Posterior vena cava (tissue), 2 donors: ENCODE data around the gene SLC13A5. TPM values are rescaled to one million over a fixed set of nuclear protein-coding genes. Genes with fewer than 3 reads are reported as not detected.
"Not testable (repeated sequence)": the region's sequence is repeated elsewhere in the genome, so short reads cannot be mapped to it uniquely, and the experiment has no call there.

Source experiments
- DNase-seq: peaks from one replicate; pipeline ENCODE4 v3.0.0-alpha.2; 2020; ENCODE audit warnings: low spot score
- intact Hi-C, 2 donors: fragments of 100-400 bp; cut with DNase I; formaldehyde crosslinking; loops; one replicate each; pipeline versions ENCODE4 v1.14.1 to v1.14.2; 2022 to 2023
- total RNA-seq, 2 donors: library from RNA; stranded (reverse); fragmentation: NEBNext Ultra II Directional; extraction: Animal tissue kit (Norgen Biotek cat#: 25700); gene quantifications; one replicate each; pipeline ENCODE4 v1.2.1, GENCODE V29; 2021
- donor health status: DM: yes; HTN: yes; CAD: no.
- donor health status: DM: yes; HTN: yes; CAD: no.

The SLC13A5 gene
- total RNA-seq, 2 donors from 2014 or later, result 0.10 TPM; not detected in 1

GRCh38 chr17:6712058-6712853, 913 bp downstream of the SLC13A5 start:
- no peak for DNase-seq
- intact Hi-C loops, result no loop called here

GRCh38 chr17:6711681-6712057, 1.5 kb downstream of the SLC13A5 start:
- no peak for DNase-seq
- intact Hi-C loops, result no loop called here

GRCh38 chr17:6711081-6711674, 2.0 kb downstream of the SLC13A5 start:
- no peak for DNase-seq
- intact Hi-C loops, result no loop called here

- intact Hi-C loops, result no loop called here
- DNase-seq, result no peak
Observed at GRCh38 chr17:6710317-6710716, 2.9 kb downstream of the SLC13A5 start.

- intact Hi-C loops, result loop anchor here in 1 of 2 donors (10.0 kb wide), 1 partner anchor 56 kb away; no protein-coding TSS in a partner anchor
- DNase-seq, result no peak
Observed at GRCh38 chr17:6708357-6708961, 4.7 kb downstream of the SLC13A5 start.

GRCh38 chr17:6706996-6707395, 6.2 kb downstream of the SLC13A5 start:
- intact Hi-C loops, result loop anchor here in 1 of 2 donors (10.0 kb wide), 1 partner anchor 58 kb away; no protein-coding TSS in a partner anchor
- peak; percentile 71 for DNase-seq

GRCh38 chr17:6706499-6706898, 6.7 kb downstream of the SLC13A5 start:
- no peak for DNase-seq
- intact Hi-C loops, result loop anchor here in 1 of 2 donors (10.0 kb wide), 1 partner anchor 58 kb away; no protein-coding TSS in a partner anchor

- no peak for DNase-seq
- intact Hi-C loops, result loop anchor here in 1 of 2 donors (10.0 kb wide), 1 partner anchor 60 kb away; no protein-coding TSS in a partner anchor
Observed at GRCh38 chr17:6704470-6705052, 8.6 kb downstream of the SLC13A5 start.

GRCh38 chr17:6703751-6704150, 9.4 kb downstream of the SLC13A5 start:
- intact Hi-C loops, result loop anchor here in 1 of 2 donors (10.0 kb wide), 1 partner anchor 61 kb away; no protein-coding TSS in a partner anchor
- DNase-seq, result no peak

- intact Hi-C loops, result loop anchor here in 1 of 2 donors (10.0 kb wide), 1 partner anchor 62 kb away; no protein-coding TSS in a partner anchor
- DNase-seq, result no peak
Observed at GRCh38 chr17:6702567-6703215, 10.5 kb downstream of the SLC13A5 start.

GRCh38 chr17:6701719-6702118, 11.4 kb downstream of the SLC13A5 start:
- intact Hi-C loops, result loop anchor here in 1 of 2 donors (10.0 kb wide), 1 partner anchor 63 kb away; no protein-coding TSS in a partner anchor
- DNase-seq, result no peak

GRCh38 chr17:6700948-6701307, 12.2 kb downstream of the SLC13A5 start:
- intact Hi-C loops, result loop anchor here in 1 of 2 donors (10.0 kb wide), 1 partner anchor 64 kb away; no protein-coding TSS in a partner anchor
- DNase-seq, result peak; percentile 32

- no peak for DNase-seq
- intact Hi-C loops, result loop anchor here in 1 of 2 donors (10.0 kb wide), 1 partner anchor 65 kb away; no protein-coding TSS in a partner anchor
Observed at GRCh38 chr17:6699997-6700947, 12.9 kb downstream of the SLC13A5 start.

- no peak for DNase-seq
- intact Hi-C loops, result no loop called here
Observed at GRCh38 chr17:6698004-6698403, 15.2 kb downstream of the SLC13A5 start.

GRCh38 chr17:6696906-6697305, 16.3 kb downstream of the SLC13A5 start:
- intact Hi-C loops, result no loop called here
- no peak for DNase-seq

- no peak for DNase-seq
- intact Hi-C loops, result no loop called here
Observed at GRCh38 chr17:6695565-6695964, 17.6 kb downstream of the SLC13A5 start.

GRCh38 chr17:6695051-6695450, 18.1 kb downstream of the SLC13A5 start:
- no peak for DNase-seq
- intact Hi-C loops, result no loop called here

- DNase-seq, intact Hi-C loops: not testable (repeated sequence)
Observed at GRCh38 chr17:6691958-6692357, 21.2 kb downstream of the SLC13A5 start.
